Measurements from ENCODE around the gene MS4A4E.
"Not testable (repeated sequence)": the region's sequence is repeated elsewhere in the genome, so short reads cannot be mapped to it uniquely, and the experiment has no call there.

MS4A4E gene

DNA sequence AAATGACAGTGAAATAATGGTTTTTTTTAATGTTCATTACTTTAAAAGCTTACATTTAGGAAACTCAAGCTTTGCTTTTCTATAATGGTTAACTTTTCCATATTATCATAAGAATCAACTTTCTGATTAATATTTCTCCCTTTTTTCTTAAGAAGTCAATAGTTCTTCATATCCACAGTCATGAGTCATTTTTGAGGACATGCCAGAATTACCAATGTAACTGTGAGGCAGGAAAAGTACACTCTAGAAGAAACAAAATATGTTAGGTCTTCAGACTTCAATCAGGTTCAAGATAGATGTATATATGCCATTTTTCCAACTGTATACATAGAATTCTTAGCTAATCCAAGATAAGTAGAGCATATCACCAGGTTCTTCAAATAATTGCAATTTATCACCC lies 70.9 kb downstream of the MS4A4E start:
- DNase-seq (ENCODE audit: low read depth in 2 of 2): no peak

DNA sequence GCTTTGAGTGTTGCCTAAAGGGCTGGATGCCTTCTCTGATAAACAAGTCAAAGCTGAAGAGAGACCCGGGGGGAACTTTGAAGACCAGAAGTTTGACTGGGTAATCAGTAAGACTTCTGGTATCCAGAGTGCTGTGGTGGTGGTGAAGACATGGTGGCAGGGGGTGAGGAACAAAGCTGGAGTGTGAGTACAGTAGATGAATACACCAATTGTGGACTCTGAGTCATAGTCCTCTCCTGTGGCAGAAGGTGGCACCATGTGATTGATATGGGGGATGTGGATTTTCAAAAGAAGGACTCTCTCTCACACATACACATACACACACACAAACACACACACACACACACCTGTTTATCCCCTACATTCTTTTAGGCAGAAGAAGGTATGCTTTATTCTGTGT lies 72.4 kb downstream of the MS4A4E start:
- DNase-seq (ENCODE audit: low read depth in 2 of 2): no peak

DNA sequence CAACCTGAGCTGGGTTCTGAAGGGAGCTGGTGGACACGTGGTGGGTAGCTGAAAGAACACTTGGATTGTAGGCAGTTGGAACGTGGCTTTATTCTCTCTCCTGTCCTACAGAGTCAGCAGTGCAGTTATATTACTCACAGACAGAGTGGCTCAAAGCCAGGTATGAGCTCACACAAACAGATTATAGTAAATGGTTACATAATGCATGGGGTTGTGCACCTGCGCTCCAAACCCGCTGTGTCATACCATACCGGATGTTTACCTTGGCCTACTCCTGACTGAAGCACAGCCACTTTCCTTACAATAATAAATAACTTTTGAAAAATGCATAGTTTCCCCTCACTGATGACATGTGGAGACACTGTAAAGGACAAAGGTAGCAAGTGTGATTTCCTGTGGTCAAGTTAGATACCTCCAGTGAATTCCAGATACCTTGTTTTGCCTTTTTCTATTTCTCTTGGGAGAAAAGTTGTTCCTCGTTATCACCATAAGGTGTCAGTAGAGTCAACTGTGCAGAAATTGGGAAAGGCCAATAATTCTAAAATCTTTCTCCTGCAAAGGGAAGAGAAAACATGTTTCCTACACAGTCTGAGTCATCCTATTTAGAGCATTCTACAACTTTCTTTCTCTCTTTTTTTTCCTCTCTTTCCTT lies 73.5 kb downstream of the MS4A4E start:
- DNase-seq (ENCODE audit: low read depth in 2 of 2): no peak

DNA sequence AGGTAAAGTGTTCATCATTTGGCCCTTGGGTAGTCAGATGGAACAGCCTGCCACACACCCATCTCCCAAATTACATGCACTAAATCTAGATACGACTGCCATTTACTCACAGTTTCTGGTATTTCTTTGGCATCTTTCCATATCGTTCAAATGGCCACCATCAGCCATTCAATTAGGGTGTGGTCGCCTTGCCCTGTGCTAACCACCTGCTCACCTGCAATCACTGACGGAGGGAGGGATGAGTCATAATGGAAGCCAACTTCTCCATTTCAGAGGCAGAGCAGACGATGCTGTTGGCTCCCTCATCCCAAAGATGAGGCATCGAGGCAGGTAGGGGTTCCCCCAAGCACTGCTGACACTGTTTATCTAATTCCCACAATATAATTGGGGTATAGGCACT lies 74.6 kb downstream of the MS4A4E start:
- DNase-seq (ENCODE audit: low read depth in 2 of 2): no peak

DNA sequence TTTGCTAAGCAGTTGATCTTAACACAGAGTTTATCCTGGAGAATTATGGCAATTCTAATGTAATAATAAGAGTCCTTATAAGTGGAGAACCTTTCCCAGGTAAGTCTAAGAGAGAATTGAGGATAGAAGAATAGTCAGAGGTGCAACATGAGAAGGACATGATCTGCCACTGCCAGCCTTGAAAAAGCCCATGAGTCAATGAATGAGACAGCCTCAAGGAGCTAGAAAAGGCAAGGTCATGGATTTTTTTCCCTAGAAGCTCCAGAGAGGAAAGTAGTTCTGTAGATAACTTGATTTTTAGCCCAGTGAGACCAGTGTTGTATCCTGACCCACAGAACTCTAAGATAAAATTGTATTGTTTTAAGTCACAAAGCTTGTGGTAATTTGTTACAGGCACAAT lies 77.0 kb downstream of the MS4A4E start:
- DNase-seq (ENCODE audit: low read depth in 2 of 2): no peak

DNA sequence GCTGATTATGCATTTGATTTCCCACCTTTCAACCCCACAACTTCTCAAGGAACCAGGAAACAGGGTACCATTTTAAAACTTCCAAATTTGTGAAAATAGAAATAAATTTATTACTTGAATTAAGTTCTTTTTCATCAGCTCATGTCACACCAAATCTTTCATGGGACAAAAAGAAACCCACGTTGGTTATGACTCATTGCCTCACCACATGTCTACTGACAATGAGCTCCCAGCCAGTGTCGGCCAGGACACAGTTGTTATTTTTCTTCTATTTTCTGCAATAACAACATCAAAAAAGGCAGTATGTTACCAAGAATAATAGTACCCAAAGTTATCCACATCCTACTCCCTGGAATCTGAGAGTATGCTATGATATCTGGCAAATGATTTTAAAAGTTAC lies 77.4 kb downstream of the MS4A4E start:
- DNase-seq (ENCODE audit: low read depth in 2 of 2): no peak

DNA sequence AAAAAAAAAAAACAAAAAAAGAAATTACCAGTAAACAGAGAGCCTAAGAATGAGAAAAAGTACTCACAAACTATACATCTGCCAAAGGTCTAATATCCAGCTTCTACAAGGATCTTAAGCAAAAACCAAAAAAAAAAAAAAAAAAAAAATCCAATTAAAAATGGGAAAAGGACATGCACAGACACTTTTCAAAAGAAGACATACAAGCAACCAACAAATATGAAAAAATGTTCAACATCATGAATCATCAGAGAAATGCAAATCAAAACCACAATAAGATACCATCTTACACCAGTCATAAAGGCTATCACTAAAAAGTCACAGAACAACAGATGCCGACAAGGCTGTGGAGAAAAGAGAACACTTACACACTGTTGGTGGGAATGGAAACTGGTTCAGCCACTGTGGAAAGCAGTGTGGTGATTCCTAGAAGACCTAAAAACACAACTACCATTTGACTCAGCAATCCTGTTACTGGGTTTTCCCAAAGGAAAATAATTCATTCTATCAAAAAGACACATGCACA lies 78.3 kb downstream of the MS4A4E start:
- DNase-seq (ENCODE audit: low read depth in 2 of 2): no peak

DNA sequence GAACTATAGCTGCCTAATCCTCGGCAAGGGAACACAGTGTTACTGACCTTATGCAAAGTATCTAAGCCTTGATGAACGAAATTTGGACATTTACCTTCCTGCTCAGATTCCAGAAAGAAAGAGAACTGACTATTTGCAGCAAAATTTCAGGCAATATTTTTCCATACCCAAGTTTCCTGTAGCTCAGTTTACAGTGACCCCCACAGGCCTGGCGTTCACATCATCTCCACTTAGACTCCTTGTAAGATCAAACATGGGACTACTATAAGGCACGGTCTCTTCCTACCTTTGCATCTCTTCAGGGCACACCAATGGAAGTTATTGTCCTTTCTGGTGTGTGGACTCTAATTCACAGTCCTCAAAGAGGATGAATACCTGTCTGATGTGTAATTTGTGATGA lies 81.2 kb downstream of the MS4A4E start:
- DNase-seq (ENCODE audit: low read depth in 2 of 2): no peak

DNA sequence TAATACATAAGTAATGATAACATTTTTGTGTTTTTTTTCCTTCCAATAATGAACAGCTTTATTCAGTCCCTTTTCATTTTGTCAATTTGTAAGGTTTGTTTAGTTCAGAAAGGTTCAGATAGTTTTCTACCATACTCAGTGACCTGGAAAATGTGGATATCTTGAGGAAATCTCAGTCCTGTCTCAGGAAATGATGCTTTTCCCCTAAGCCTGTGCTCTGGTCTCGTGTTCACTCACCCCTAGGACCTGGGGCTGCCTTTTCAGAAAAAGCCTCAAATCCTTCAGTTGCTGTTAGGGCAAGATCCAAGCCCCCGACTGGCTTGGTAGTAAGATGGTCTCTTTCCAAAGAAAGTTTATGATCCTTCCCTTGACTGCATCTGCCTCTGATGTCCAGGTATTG lies 81.8 kb downstream of the MS4A4E start:
- DNase-seq (ENCODE audit: low read depth in 2 of 2): no peak

DNA sequence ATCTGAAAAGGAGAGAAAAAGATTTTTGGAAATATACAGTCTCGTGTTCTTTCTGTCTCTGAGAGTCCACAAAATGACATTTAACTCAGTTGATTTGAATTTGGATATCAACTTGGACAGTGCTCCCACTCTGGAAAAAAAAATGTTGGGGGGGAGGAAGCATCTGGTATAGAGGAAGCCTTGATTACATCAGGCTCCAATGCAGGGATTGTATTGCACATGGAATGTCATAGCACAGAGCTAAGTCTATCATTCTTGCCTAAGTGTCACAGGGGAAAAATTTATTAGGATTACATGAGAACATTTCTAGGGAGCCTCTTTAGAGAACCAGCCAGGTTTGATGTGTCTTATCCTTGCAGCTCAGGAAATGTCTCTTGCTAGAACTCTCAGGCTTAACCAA lies 83.1 kb downstream of the MS4A4E start:
- DNase-seq (ENCODE audit: low read depth in 2 of 2): no peak

DNA sequence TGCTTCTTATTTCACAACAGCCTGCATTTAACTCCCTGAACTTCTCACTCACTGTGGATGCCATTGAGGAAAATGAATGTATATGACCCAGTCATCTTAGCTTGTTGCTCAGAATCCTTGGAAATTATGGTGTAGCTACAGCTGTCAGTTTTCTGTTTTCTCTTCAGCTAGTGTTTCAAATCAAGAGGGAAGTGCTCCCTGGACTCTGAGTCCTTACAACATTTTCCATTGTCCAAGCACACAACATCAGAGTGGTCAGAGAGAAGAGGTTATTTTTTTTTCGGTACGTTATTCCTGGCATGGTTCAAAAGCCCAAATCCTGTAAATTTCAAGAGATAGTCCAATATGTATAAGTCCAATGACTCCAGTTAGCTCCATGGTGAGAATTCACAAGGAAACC lies 83.7 kb downstream of the MS4A4E start:
- no peak for DNase-seq (ENCODE audit: low read depth in 2 of 2)

DNA sequence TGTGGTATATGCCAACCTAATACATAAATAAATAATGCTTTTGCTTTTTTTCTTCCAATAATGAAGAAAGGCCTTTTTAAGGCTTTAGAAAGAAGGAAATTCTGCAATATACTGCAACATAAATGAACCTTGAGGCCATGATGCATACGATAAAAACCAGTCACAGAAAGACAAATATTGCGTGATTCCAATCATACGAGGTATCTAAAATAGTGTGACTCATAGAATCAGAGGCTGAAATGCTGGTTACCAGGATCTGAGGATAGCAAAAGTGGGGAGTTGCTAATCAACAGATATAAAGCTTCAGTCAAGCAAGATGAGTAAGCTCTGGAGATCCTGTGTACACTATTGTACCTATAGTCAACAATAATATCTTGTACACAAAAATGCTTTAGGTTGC lies 84.3 kb downstream of the MS4A4E start:
- no peak for DNase-seq (ENCODE audit: low read depth in 2 of 2)

DNA sequence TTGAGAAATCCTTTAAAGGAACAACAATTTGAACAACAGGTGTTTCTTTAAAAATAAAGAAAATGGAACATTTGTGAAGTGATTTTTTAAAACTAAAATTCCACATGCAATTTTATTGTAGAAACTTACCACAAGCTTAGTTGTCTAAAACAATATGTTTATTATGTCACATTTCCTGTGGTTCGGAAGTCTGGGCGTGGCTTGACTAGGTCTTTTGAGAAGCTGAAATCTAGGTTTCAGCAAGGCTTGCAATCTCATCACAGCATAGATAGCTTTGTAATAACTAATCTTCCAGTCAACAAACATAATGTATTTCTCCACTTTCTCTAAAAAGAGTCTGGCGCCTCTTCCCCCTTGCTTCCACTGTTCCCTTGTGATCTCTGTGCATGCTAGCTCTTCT lies 87.0 kb downstream of the MS4A4E start:
- no peak for DNase-seq (ENCODE audit: low read depth in 2 of 2)

DNA sequence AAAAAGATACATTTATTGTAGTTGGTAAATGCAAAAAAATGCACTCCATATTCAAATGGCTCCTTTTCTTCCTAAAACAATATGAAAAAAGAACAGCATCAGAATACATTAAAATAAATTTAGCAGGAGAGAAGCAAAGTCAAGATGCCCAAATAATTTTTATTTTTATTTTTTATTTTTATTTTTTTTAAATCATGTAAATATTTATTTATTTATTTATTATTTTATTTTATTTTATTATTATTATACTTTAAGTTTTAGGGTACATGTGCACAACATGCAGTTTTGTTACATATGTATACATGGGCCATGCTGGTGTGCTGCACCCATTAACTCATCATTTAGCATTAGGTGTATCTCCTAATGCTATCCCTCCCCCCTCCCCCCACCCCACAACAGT lies 90.2 kb downstream of the MS4A4E start:
- DNase-seq (ENCODE audit: low read depth in 2 of 2): not testable (repeated sequence)

DNA sequence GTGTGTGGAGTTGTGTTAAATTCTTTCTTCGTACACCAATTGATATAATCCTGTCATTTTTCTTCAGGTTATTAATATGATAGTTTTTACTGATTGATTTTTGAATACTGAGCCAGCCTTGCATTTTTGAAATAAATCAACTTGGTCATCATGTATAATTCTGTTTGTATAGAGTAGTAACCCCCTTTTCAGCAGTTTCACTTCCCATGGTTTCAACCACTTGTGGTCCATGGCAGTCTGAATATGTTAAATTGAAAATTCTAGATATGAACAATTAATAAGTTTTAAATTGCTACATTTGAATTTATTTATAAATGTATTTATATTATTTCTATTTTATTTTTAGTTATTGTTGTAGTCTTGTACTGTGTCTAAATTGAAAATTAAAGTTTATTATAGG lies 92.7 kb downstream of the MS4A4E start:
- no peak for DNase-seq (ENCODE audit: low read depth in 2 of 2)
